H9 (cell line): ENCODE data around the gene VEZT. TPM values are rescaled to one million over a fixed set of nuclear protein-coding genes. Genes with fewer than 3 reads are reported as not detected.
A peak's percentile ranks its signal among the peaks of the same experiment; 100 is the strongest.

ENCODE experiments used
- DNase-seq: peaks from one replicate; pipeline ENCODE4 v3.0.0-alpha.2; 2017
- H2AFZ ChIP-seq: one replicate; pipeline ENCODE4 v1.6.1; 2013; ENCODE audit warnings: mild to moderate bottlenecking, low read length, control low read depth, moderate library complexity
- H2AK5ac ChIP-seq: 2 replicates; pipeline ENCODE4 v1.6.1; 2013; ENCODE audit warnings: low read length, control low read depth, mixed read lengths; ENCODE audit not compliant: insufficient read length
- H2BK120ac ChIP-seq: one replicate; pipeline ENCODE4 v1.6.1; 2013; ENCODE audit warnings: low read depth, mild to moderate bottlenecking, low read length, control low read depth, inconsistent platforms; ENCODE audit not compliant: poor library complexity, severe bottlenecking
- H2BK12ac ChIP-seq: 2 replicates; pipeline ENCODE4 v1.6.1; 2013; ENCODE audit warnings: low read length, control low read depth, mixed read lengths, low read depth; ENCODE audit not compliant: insufficient read length
- H2BK15ac ChIP-seq: 2 replicates; pipeline ENCODE4 v1.6.1; 2013; ENCODE audit warnings: low read depth, low read length, control low read depth
- H2BK20ac ChIP-seq: one replicate; pipeline ENCODE4 v1.6.1; 2013; ENCODE audit warnings: low read depth, mild to moderate bottlenecking, low read length, control low read depth, inconsistent platforms; ENCODE audit not compliant: poor library complexity, severe bottlenecking
- H2BK5ac ChIP-seq: 2 replicates; pipeline ENCODE4 v1.6.1; 2013; ENCODE audit warnings: low read length, control low read depth, mixed read lengths; ENCODE audit not compliant: insufficient read length
- H3K14ac ChIP-seq: 2 replicates; pipeline ENCODE4 v1.6.1; 2013; ENCODE audit warnings: low read length, control low read depth; ENCODE audit not compliant: insufficient read depth
- H3K18ac ChIP-seq: 2 replicates; pipeline ENCODE4 v1.6.1; 2013; ENCODE audit warnings: low read depth, mild to moderate bottlenecking, mixed read lengths, low read length, control low read depth; ENCODE audit not compliant: insufficient read length
- H3K23ac ChIP-seq: 2 replicates; pipeline ENCODE4 v1.6.1; 2013; ENCODE audit warnings: low read length, control low read depth, mixed read lengths, low read depth; ENCODE audit not compliant: insufficient read length
- H3K23me2 ChIP-seq: 2 replicates; pipeline ENCODE4 v1.6.1; 2013; ENCODE audit warnings: low read depth, mild to moderate bottlenecking, mixed read lengths, low read length, control low read depth; ENCODE audit not compliant: insufficient read length, poor library complexity, severe bottlenecking
- H3K27ac ChIP-seq: 2 replicates; pipeline ENCODE4 v1.5.1; 2013; ENCODE audit warnings: low read length, control low read depth, mixed read lengths, low read depth; ENCODE audit not compliant: insufficient read length
- H3K27me3 ChIP-seq: 2 replicates; pipeline ENCODE4 v1.6.1; 2013; ENCODE audit warnings: low read length, control low read depth, inconsistent platforms; ENCODE audit not compliant: insufficient read depth
- H3K4ac ChIP-seq: 2 replicates; pipeline ENCODE4 v1.6.1; 2013; ENCODE audit warnings: low read depth, mild to moderate bottlenecking, control low read depth, inconsistent platforms, low read length, moderate library complexity
- H3K4me1 ChIP-seq: 2 replicates; pipeline ENCODE4 v1.6.1; 2013; ENCODE audit warnings: low read length, control low read depth, inconsistent platforms; ENCODE audit not compliant: insufficient read depth
- H3K4me2 ChIP-seq: 2 replicates; pipeline ENCODE4 v1.6.1; 2013; ENCODE audit warnings: low read length, control low read depth, mixed read lengths; ENCODE audit not compliant: insufficient read length, insufficient read depth
- H3K56ac ChIP-seq: 2 replicates; pipeline ENCODE4 v1.6.1; 2013; ENCODE audit warnings: low read depth, mild to moderate bottlenecking, mixed read lengths, low read length, control low read depth; ENCODE audit not compliant: insufficient read length
- H3K79me1 ChIP-seq: 2 replicates; pipeline ENCODE4 v1.6.1; 2013; ENCODE audit warnings: low read depth, mild to moderate bottlenecking, moderate library complexity, low read length, control low read depth, inconsistent platforms; ENCODE audit not compliant: insufficient read depth, poor library complexity, severe bottlenecking
- H3K79me2 ChIP-seq: 2 replicates; pipeline ENCODE4 v1.6.1; 2013; ENCODE audit warnings: low read length, control low read depth, inconsistent platforms; ENCODE audit not compliant: insufficient read depth
- H3K9ac ChIP-seq: 2 replicates; pipeline ENCODE4 v1.6.1; 2013; ENCODE audit warnings: low read length, control low read depth, mixed read lengths; ENCODE audit not compliant: insufficient read length; ENCODE audit errors: extremely low read depth
- H3K9me3 ChIP-seq: one replicate; pipeline ENCODE4 v1.6.1; 2013; ENCODE audit warnings: low read depth, low read length, inconsistent platforms; ENCODE audit not compliant: control insufficient read depth
- H3T11ph ChIP-seq: one replicate; pipeline ENCODE4 v1.6.1; 2013; ENCODE audit warnings: mild to moderate bottlenecking, low read length, control low read depth, inconsistent platforms
- H4K20me1 ChIP-seq: one replicate; pipeline ENCODE4 v1.6.1; 2013; ENCODE audit not compliant: control insufficient read depth, insufficient read length, insufficient read depth
- H4K5ac ChIP-seq: 2 replicates; pipeline ENCODE4 v1.6.1; 2013; ENCODE audit warnings: low read depth, mild to moderate bottlenecking, mixed read lengths, low read length, control low read depth; ENCODE audit not compliant: insufficient read length
- H4K8ac ChIP-seq: replicated peaks from 2 replicates; pipeline ENCODE4 v1.6.1; 2013; ENCODE audit warnings: low read length, control low read depth, mixed read lengths, low read depth; ENCODE audit not compliant: insufficient read length
- H4K91ac ChIP-seq: 2 replicates; pipeline ENCODE4 v1.6.1; 2013; ENCODE audit warnings: low read depth, mild to moderate bottlenecking, moderate library complexity, mixed read lengths, low read length, control low read depth; ENCODE audit not compliant: insufficient read length
- H3K27ac Mint-ChIP-seq, 3 experiments: 2 replicates in 2 of 3; 3 replicates in 1 of 3; pipeline ENCODE4 v1.8.0; 2020 to 2021; ENCODE audit warnings: mixed read lengths in 3 of 3, mild to moderate bottlenecking in 1 of 3, moderate library complexity in 1 of 3
- H3K27me3 Mint-ChIP-seq: 2 replicates; pipeline ENCODE4 v1.8.0; 2021; ENCODE audit warnings: low read depth, mild to moderate bottlenecking, moderate library complexity, mixed read lengths
- H3K36me3 Mint-ChIP-seq, 3 experiments: 2 replicates in 2 of 3; 3 replicates in 1 of 3; pipeline ENCODE4 v1.8.0; 2020 to 2021; ENCODE audit warnings: low read depth in 3 of 3, mixed read lengths in 3 of 3; ENCODE audit not compliant: insufficient read depth in 1 of 3
- H3K4me1 Mint-ChIP-seq, 2 experiments: 2 replicates each; pipeline ENCODE4 v1.8.0; 2020; ENCODE audit warnings: mixed read lengths in 2 of 2
- H3K4me3 Mint-ChIP-seq, 2 experiments: 2 replicates in 1 of 2; 3 replicates in 1 of 2; pipeline ENCODE4 v1.8.0; 2020 to 2021; ENCODE audit warnings: mild to moderate bottlenecking in 2 of 2, mixed read lengths in 2 of 2, moderate library complexity in 1 of 2
- H3K9me3 Mint-ChIP-seq, 2 experiments: 2 replicates in 1 of 2; 3 replicates in 1 of 2; pipeline ENCODE4 v1.8.0; 2020; ENCODE audit warnings: mild to moderate bottlenecking in 2 of 2, mixed read lengths in 2 of 2, moderate library complexity in 1 of 2
- CTCF ChIP-seq: fragments of 200-600 bp; sonication (generic); conservative IDR thresholded peaks from 3 replicates; pipeline ENCODE4 v1.8.0; 2021; ENCODE audit warnings: antibody characterized with exemption, mild to moderate bottlenecking
- WGBS: extraction: QIAGEN DNeasy Blood & Tissue Kit; methylation state at CpG from one replicate; pipeline ENCODE4 v1.1.7; 2013; ENCODE audit warnings: missing lambda C conversion rate, low lambda C conversion rate, mixed read lengths; ENCODE audit not compliant: insufficient read length; ENCODE audit errors: extremely low coverage; 5-methylcytosine and 5-hydroxymethylcytosine counted together
- total RNA-seq: library from RNA; stranded (reverse); gene quantifications from 2 replicates; pipeline ENCODE4 v1.2.1, GENCODE V29; 2021

VEZT gene
- total RNA-seq, 1 experiment from 2014 or later = 69.8 TPM

- H2BK15ac ChIP-seq = no peak overlapping the region
- no peak for TF ChIP-seq CTCF
- H3K9me3 ChIP-seq = no peaks in the 10 kb centered on the region
- peaks cover 1 to 4% of the 10 kb centered on the region in 2 experiments for H3K9me3 Mint-ChIP-seq
- H3K14ac ChIP-seq = no peak overlapping the region
- no peak overlapping the region for H3K4me3 Mint-ChIP-seq
- H3K4me1 ChIP-seq = no peaks in the 10 kb centered on the region
- H2AK5ac ChIP-seq = no peak overlapping the region
- no peak overlapping the region for H2BK120ac ChIP-seq
- peaks cover 17 to 23% (median 22%) of the 10 kb centered on the region in 3 experiments for H3K36me3 Mint-ChIP-seq
- no peaks in the 10 kb centered on the region for H3K27me3 ChIP-seq
- no peaks in the 10 kb centered on the region for H3K27me3 Mint-ChIP-seq
- no CpG with 5 or more reads among the region's 7 CpGs for WGBS
- H3K56ac ChIP-seq = no peak overlapping the region
- H2BK20ac ChIP-seq = no peak overlapping the region
- peaks cover 22 to 27% of the 10 kb centered on the region in 2 experiments for H3K4me1 Mint-ChIP-seq
- no peak overlapping the region for H2BK12ac ChIP-seq
- H3K4ac ChIP-seq = no peak overlapping the region
- H4K20me1 ChIP-seq = no peaks in the 10 kb centered on the region
- peak overlapping the region in 1 of 3 experiments; percentile 67; a peak in 2 of 7 replicates for H3K27ac Mint-ChIP-seq
- H3K4me2 ChIP-seq = no peak overlapping the region
- no peak overlapping the region for H4K8ac ChIP-seq
- no peak for DNase-seq
- peaks cover 12% of the 10 kb centered on the region; the same call in 1 of the 2 replicates for H3K79me2 ChIP-seq
- no peaks in the 10 kb centered on the region for H3K23me2 ChIP-seq
- H3K27ac ChIP-seq = no peak overlapping the region
- H2AFZ ChIP-seq = no peak overlapping the region
- no peak overlapping the region for H4K5ac ChIP-seq
- H2BK5ac ChIP-seq = no peak overlapping the region
- no peak overlapping the region for H3K9ac ChIP-seq
- H3T11ph ChIP-seq = no peak overlapping the region
- peaks cover 5% of the 10 kb centered on the region for H3K79me1 ChIP-seq
- H4K91ac ChIP-seq = no peak overlapping the region
- no peak overlapping the region for H3K18ac ChIP-seq
- no peak overlapping the region for H3K23ac ChIP-seq
Observed at GRCh38 chr12:95229636-95230035, 12.0 kb downstream of the VEZT start.
